ENCODE results near the gene SLC26A2.

SLC26A2 gene

DNA sequence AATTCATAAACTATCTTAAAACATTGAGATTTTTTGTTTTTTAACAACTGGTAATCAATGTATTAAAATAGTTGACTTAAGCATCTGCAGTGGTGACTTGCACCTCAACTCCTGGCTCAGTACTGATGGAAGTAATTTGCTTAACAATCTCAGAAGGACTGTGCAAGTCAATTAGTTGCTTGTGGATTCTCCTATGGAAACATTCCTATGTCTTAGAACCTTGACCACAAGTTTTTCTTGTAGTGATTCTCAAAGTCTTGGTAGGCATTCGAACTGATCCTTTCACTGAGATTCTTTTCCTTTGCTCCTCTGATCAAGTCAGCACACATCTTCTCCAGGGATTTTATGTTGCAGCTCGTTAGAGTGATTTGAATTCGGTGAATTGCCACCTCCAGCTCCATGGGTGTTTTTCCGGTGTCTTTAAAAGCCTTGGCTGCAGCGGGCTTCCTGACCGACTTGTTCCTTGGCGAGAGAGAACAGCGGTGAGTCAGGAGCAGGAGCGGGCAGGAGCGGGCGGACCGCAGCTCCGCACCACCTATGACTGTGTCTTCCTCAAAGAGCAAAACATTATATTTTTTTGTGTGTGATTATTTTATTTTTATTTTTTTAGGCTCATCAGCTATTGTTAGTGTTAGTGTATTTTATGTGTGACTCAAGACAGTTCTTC lies 61.1 kb downstream of the SLC26A2 start:
- no peak for TF ChIP-seq GATA2 (IDR thresholded peaks at IDR 0.05; ENCODE audit: low read depth, low read length)
- TF ChIP-seq GATA3 (IDR thresholded peaks at IDR 0.05; ENCODE audit: low read depth, low read length) = no peak

DNA sequence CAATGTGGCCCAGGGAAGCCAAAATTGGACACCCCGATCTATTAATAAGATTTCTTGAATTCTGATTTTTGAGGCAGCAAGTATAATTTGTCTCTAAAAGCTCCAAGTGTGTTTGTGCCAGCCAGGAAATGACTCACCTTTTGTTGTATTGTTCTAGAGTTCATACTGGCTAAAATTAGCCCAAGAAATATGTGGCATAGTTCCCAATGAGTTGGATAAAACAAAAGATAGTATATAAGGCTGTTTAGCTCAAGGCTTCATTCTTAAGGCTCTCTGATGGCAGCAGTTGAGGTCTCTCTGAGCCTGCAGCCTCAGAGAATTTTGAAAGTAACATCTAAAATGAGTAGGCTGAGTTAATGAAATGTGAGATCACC lies 61.6 kb downstream of the SLC26A2 start:
- no peak for TF ChIP-seq GATA2 (IDR thresholded peaks at IDR 0.05; ENCODE audit: low read depth, low read length)
- no peak for TF ChIP-seq GATA3 (IDR thresholded peaks at IDR 0.05; ENCODE audit: low read depth, low read length)

DNA sequence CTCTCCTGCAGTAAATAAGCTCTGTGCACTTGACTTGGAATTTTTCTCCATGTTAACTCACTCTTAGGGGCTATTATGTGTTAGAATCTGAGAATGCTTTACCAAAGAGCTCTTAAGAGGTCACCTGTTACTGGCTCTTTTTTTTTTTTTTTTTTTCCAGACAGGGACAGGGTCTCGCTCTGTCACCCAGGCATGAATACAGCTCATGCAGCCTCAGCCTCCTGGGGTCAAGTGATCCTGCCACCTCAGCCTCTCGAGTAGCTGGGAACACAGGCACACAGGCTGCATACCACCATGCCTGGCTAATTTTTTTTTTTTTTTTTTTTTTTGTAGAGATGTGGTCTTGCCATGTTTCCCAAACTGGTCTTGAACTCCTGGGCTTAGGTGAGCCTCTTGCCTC lies 62.1 kb downstream of the SLC26A2 start:
- no peak for TF ChIP-seq GATA3 (IDR thresholded peaks at IDR 0.05; ENCODE audit: low read depth, low read length)
- TF ChIP-seq GATA2 (IDR thresholded peaks at IDR 0.05; ENCODE audit: low read depth, low read length) = no peak

DNA sequence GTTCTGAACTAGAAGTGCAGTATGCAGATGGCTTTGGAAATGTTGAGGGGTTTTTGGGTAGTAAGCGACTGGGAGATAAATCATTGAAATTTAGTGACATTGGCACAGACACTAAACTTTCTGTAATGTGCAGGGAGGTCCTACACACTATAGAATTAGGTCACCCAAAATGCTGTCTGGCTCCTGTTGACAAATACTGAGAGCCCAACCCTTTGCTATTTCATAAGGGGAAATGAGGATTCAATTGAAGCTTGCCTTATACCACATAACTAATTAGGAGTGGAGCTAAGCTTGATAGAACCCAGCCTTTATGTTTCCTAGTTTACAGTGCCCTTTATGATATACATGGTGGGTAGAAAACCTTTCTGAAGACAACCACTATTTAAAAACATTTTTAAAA lies 62.6 kb downstream of the SLC26A2 start:
- TF ChIP-seq GATA2 (IDR thresholded peaks at IDR 0.05; ENCODE audit: low read depth, low read length) (no peak), GATA3 (IDR thresholded peaks at IDR 0.05; ENCODE audit: low read depth, low read length) (no peak)

DNA sequence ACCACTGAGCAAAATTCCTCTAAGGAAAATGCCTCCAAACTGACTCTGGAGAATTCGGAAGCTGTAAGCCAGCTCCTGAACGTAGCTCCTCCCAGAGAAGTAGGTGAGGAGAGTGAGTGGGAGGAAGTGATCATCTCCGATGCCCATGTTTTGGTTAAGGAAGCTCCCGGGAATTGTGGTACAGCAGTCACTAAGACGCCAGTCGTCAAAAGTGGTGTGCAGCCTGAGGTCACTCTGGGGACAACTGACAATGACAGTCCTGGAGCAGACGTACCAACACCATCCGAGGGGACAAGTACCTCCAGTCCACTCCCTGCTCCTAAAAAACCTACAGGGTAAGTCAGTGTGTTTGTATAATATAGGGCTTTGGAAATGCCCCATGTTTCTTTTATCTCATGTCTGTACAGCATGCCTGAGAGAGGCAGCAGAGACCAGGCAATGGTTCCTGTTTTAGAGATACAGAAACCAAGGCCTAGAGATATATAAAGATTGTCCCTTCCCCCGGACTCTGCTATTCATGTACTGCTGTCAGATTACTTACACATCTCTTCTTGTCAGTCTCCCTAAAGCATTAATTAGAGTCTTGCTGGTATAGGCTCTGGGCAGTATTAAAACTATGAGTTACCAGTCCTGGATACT lies 63.9 kb downstream of the SLC26A2 start:
- TF ChIP-seq GATA3 (IDR thresholded peaks at IDR 0.05; ENCODE audit: low read depth, low read length) (no peak), GATA2 (IDR thresholded peaks at IDR 0.05; ENCODE audit: low read depth, low read length) (no peak)

- no peak for TF ChIP-seq GATA3 (IDR thresholded peaks at IDR 0.05; ENCODE audit: low read depth, low read length)
- TF ChIP-seq GATA2 (IDR thresholded peaks at IDR 0.05; ENCODE audit: low read depth, low read length) = no peak
Measured at GRCh38 chr5:150026682-150027172, 66.2 kb downstream of the SLC26A2 start.

- TF ChIP-seq GATA3 (IDR thresholded peaks at IDR 0.05; ENCODE audit: low read depth, low read length) (no peak), GATA2 (IDR thresholded peaks at IDR 0.05; ENCODE audit: low read depth, low read length) (no peak)
Measured at GRCh38 chr5:150033334-150033733, 72.8 kb downstream of the SLC26A2 start.

DNA sequence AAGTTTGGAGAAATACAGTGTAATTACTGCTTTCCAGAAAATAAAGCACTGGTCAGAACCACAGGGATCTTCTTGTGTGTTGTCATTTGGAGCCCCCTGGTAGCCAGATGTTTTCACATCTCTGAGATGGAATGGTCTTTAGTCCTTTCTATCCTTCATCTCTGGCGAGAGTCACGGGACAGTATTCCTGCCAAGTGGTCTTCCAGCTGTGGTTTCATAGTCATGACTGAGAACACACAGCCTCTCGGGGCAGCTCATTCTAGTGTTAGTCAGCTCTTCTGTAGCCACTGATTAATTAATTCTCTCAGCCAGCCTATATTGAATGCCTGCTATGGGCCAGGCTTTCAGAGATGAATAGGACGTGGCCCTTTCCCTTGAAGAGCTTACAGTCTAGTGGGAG lies 74.1 kb downstream of the SLC26A2 start:
- no peak for TF ChIP-seq GATA2 (IDR thresholded peaks at IDR 0.05; ENCODE audit: low read depth, low read length)
- no peak for TF ChIP-seq GATA3 (IDR thresholded peaks at IDR 0.05; ENCODE audit: low read depth, low read length)

- TF ChIP-seq GATA3 (IDR thresholded peaks at IDR 0.05; ENCODE audit: low read depth, low read length) = no peak
- TF ChIP-seq GATA2 (IDR thresholded peaks at IDR 0.05; ENCODE audit: low read depth, low read length) = no peak
Measured at GRCh38 chr5:150035139-150035895, 74.8 kb downstream of the SLC26A2 start.

DNA sequence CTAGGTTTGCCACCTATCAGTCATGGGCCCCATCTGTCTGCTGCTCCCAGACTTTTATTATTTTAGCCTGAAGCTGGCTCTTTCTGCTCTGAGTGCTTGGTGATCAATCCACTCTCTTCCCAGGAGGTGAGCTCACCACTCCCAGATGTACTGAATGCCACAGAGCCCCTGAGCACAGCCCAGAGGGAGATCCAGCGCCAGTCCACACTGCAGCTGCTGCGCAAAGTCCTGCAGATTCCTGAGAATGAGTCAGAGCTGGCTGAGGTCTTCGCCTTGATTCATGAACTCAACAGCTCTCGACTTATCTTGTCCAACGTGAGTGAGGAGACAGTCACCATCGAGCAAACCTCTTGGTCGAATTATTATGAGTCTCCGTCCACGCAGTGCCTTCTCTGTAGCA lies 76.0 kb downstream of the SLC26A2 start:
- TF ChIP-seq GATA2 (IDR thresholded peaks at IDR 0.05; ENCODE audit: low read depth, low read length) (no peak), GATA3 (IDR thresholded peaks at IDR 0.05; ENCODE audit: low read depth, low read length) (no peak)

Measured in SH-SY5Y (cell line).